HepG2 (cell line): ENCODE data around the gene EXOC3L4. TPM values are rescaled to one million over a fixed set of nuclear protein-coding genes. Genes with fewer than 3 reads are reported as not detected.

ENCODE experiments used
- AHR ChIP-seq: IDR thresholded peaks from 2 replicates; pipeline ENCODE4 v1.6.1; 2018; ENCODE audit warnings: missing genetic modification reagents, missing compliant biosample characterization
- GLMP ChIP-seq: sonication (generic); formaldehyde crosslinking; IDR thresholded peaks from 2 replicates; pipeline ENCODE4 v1.9.0; 2021; ENCODE audit warnings: missing genetic modification reagents, mild to moderate bottlenecking, borderline replicate concordance
- HES4 ChIP-seq: sonication (generic); formaldehyde crosslinking; IDR thresholded peaks from 2 replicates; pipeline ENCODE4 v1.9.0; 2021; ENCODE audit warnings: mild to moderate bottlenecking, missing genetic modification reagents, borderline replicate concordance
- KLF16 ChIP-seq, 2 experiments: sonication (generic) in 1 of 2; formaldehyde crosslinking in 1 of 2; IDR thresholded peaks; 2 replicates each; pipeline versions ENCODE4 v1.6.1 to v1.8.0; 2016 to 2023; ENCODE audit warnings: missing genetic modification reagents in 2 of 2, missing compliant biosample characterization in 1 of 2
- MZF1 ChIP-seq: sonication (generic); formaldehyde crosslinking; IDR thresholded peaks from 2 replicates; pipeline ENCODE4 v1.8.1; 2023; ENCODE audit warnings: mild to moderate bottlenecking, missing genetic modification reagents, borderline replicate concordance
- NBN ChIP-seq: fragments of 450-650 bp; conservative IDR thresholded peaks from 2 replicates; pipeline ENCODE4 v1.6.1; 2017
- PAWR ChIP-seq: sonication (generic); formaldehyde crosslinking; IDR thresholded peaks from 2 replicates; pipeline ENCODE4 v1.4.0; 2020; ENCODE audit warnings: missing genetic modification reagents, mild to moderate bottlenecking, borderline replicate concordance
- PHF21A ChIP-seq: sonication (generic); formaldehyde crosslinking; IDR thresholded peaks from 2 replicates; pipeline ENCODE4 v1.5.0; 2020; ENCODE audit warnings: mild to moderate bottlenecking, missing genetic modification reagents
- POGZ ChIP-seq: sonication (generic); formaldehyde crosslinking; IDR thresholded peaks from 2 replicates; pipeline ENCODE4 v1.4.0; 2020; ENCODE audit warnings: mild to moderate bottlenecking, missing genetic modification reagents
- PRDM10 ChIP-seq: sonication (generic); formaldehyde crosslinking; IDR thresholded peaks from 2 replicates; pipeline ENCODE4 v1.4.0; 2020; ENCODE audit warnings: low read depth, missing genetic modification reagents
- SAFB2 ChIP-seq: sonication (generic); formaldehyde crosslinking; IDR thresholded peaks from 2 replicates; pipeline ENCODE4 v1.5.1; 2020; ENCODE audit warnings: missing genetic modification reagents, low read depth, mild to moderate bottlenecking, borderline replicate concordance
- USF2 ChIP-seq, 2 experiments: sonication (generic) in 1 of 2; formaldehyde crosslinking in 1 of 2; IDR thresholded peaks; 2 replicates each; pipeline versions ENCODE4 v1.5.1 to v1.6.1; 2011 to 2020; ENCODE audit warnings: borderline replicate concordance in 1 of 2, low read depth in 1 of 2, low read length in 1 of 2, mild to moderate bottlenecking in 1 of 2, missing genetic modification reagents in 1 of 2, moderate library complexity in 1 of 2
- ZBTB26 ChIP-seq: IDR thresholded peaks from 2 replicates; pipeline ENCODE4 v1.6.1; 2016; ENCODE audit warnings: missing compliant biosample characterization, missing genetic modification reagents, borderline replicate concordance
- ZBTB8A ChIP-seq: sonication (generic); formaldehyde crosslinking; IDR thresholded peaks from 2 replicates; pipeline ENCODE4 v1.4.0; 2020; ENCODE audit warnings: mild to moderate bottlenecking, low read depth, missing genetic modification reagents, borderline replicate concordance
- ZNF792 ChIP-seq: IDR thresholded peaks from 2 replicates; pipeline ENCODE4 v1.6.1; 2016
- ZUFSP ChIP-seq: sonication (generic); formaldehyde crosslinking; IDR thresholded peaks from 2 replicates; pipeline ENCODE4 v1.9.0; 2021; ENCODE audit warnings: missing genetic modification reagents, mild to moderate bottlenecking, borderline replicate concordance
- polyA plus RNA-seq, 8 experiments: library from polyadenylated mRNA; depleted of rRNA in 3 of 8; stranded (reverse) in 7 of 8; unstranded in 1 of 8; fragments of >200 nt; fragmentation: Illumina TruSeq in 4 of 8; extraction: Trizol in 4 of 8; gene quantifications; 2 replicates each; pipeline versions ENCODE4 v1.2.1 to v1.2.3, GENCODE V29; 2011 to 2016; ENCODE audit warnings: low read depth in 4 of 8, missing spikeins in 1 of 8, mixed read lengths in 1 of 8; ENCODE audit not compliant: insufficient read depth in 1 of 8
- total RNA-seq, 5 experiments: library from RNA; depleted of rRNA; stranded (reverse); fragments of >200 nt; fragmentation: Illumina TruSeq; extraction: Trizol; gene quantifications; 2 replicates each; pipeline ENCODE4 v1.2.3, GENCODE V29; 2016; ENCODE audit warnings: low read depth in 1 of 5

EXOC3L4 gene
- total and polyA plus RNA-seq, 2 of the 13 experiments (the other 11 are each of a cell fraction or from before 2014, with no cell fraction given) = 11.8 to 27.0 TPM

- TF ChIP-seq ZBTB26 (CRISPR knock-in tag) (no peak), PAWR (no peak), ZUFSP (CRISPR knock-in tag) (no peak), PRDM10 (no peak), MZF1 (CRISPR knock-in tag) (no peak), ZBTB8A (CRISPR knock-in tag) (no peak), GLMP (CRISPR knock-in tag) (no peak), AHR (CRISPR knock-in tag) (no peak), POGZ (0 out of 2 replicates have a peak, but pooled peaks have one; percentile 15), SAFB2 (CRISPR knock-in tag) (no peak), KLF16 (CRISPR knock-in tag; IDR thresholded peaks at IDR 0.05) (no peak), ZNF792 (CRISPR knock-in tag) (no peak), HES4 (CRISPR knock-in tag) (no peak), PHF21A (no peak), USF2 (IDR thresholded peaks at IDR 0.05; ENCODE audit: low read depth, low read length) (no peak), USF2 (CRISPR knock-in tag; IDR thresholded peaks at IDR 0.05; ENCODE audit: borderline replicate concordance) (no peak), NBN (no peak)
These were observed 3.3 kb upstream of the EXOC3L4 start (continued) for GRCh38 chr14:103091041-103091882.
